IgD-negative memory B cell (primary cell): ENCODE data around the gene KCNS1. TPM values are rescaled to one million over a fixed set of nuclear protein-coding genes. Genes with fewer than 3 reads are reported as not detected.

Experiments used
- H3K27ac Mint-ChIP-seq, 3 donors: one replicate each; pipeline ENCODE4 v1.8.0; 2020 to 2022; ENCODE audit warnings: mild to moderate bottlenecking in 3 of 3, mixed read lengths in 3 of 3, moderate library complexity in 1 of 3
- H3K27me3 Mint-ChIP-seq: one replicate; pipeline ENCODE4 v1.8.0; 2021; ENCODE audit warnings: mixed read lengths
- H3K36me3 Mint-ChIP-seq: one replicate; pipeline ENCODE4 v1.8.0; 2020; ENCODE audit warnings: mild to moderate bottlenecking, mixed read lengths
- H3K4me1 Mint-ChIP-seq, 3 donors: one replicate each; pipeline ENCODE4 v1.8.0; 2020 to 2022; ENCODE audit warnings: mixed read lengths in 3 of 3, mild to moderate bottlenecking in 1 of 3
- H3K4me3 Mint-ChIP-seq, 4 donors: one replicate each; pipeline ENCODE4 v1.8.0; 2020 to 2022; ENCODE audit warnings: mild to moderate bottlenecking in 4 of 4, mixed read lengths in 4 of 4, moderate library complexity in 3 of 4
- H3K9me3 Mint-ChIP-seq, 3 donors: one replicate each; pipeline ENCODE4 v1.8.0; 2020 to 2021; ENCODE audit warnings: mixed read lengths in 3 of 3, mild to moderate bottlenecking in 1 of 3
- polyA plus RNA-seq: library from polyadenylated mRNA; unstranded; fragments of 300-500 nt; fragmentation: Illumina TruSeq; gene quantifications from one replicate; pipeline ENCODE4 v1.2.3, GENCODE V29; 2021

KCNS1 gene
- polyA plus RNA-seq, 1 donor from 2014 or later, result not detected

DNA sequence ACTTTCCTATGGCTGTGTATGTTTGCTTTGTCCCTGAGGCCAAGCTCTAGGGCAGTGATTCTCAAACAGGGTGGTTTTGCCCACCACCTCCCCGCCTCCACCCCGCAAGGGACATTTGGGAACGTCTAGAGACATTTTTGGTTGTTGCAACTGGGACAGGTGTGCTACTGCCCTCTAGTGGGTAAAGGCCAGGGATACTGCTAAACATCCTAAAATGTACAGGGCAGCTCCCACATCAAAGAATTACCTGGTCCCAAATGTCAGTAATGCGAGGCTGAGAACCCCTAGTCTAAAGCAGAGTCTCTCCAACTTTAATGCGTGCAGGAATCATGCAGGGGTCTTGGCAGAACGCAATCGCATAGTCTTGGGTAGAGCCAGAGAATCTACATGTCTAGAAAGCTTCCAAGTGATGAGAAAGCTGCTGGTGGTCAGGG, 5.1 kb downstream of the KCNS1 start:
- Mint-ChIP-seq H3K27ac (peak overlapping the region in 1 of 3 donors; percentile 2), H3K27me3 (peaks cover 30% of the 10 kb centered on the region), H3K36me3 (no peaks in the 10 kb centered on the region), H3K4me3 (no peak overlapping the region), H3K4me1 (peaks cover 5% of the 10 kb centered on the region in 3 donors), H3K9me3 (no peaks in the 10 kb centered on the region)

- peak overlapping the region in 2 of 3 donors; percentile 2 to 64 for H3K27ac Mint-ChIP-seq
- peaks cover 4 to 5% (median 5%) of the 10 kb centered on the region in 3 donors for H3K4me1 Mint-ChIP-seq
- peaks cover 24% of the 10 kb centered on the region for H3K27me3 Mint-ChIP-seq
- H3K9me3 Mint-ChIP-seq, result no peaks in the 10 kb centered on the region
- H3K36me3 Mint-ChIP-seq, result no peaks in the 10 kb centered on the region
- no peak overlapping the region for H3K4me3 Mint-ChIP-seq
Measured at GRCh38 chr20:45094864-45095574, 5.9 kb downstream of the KCNS1 start.

DNA sequence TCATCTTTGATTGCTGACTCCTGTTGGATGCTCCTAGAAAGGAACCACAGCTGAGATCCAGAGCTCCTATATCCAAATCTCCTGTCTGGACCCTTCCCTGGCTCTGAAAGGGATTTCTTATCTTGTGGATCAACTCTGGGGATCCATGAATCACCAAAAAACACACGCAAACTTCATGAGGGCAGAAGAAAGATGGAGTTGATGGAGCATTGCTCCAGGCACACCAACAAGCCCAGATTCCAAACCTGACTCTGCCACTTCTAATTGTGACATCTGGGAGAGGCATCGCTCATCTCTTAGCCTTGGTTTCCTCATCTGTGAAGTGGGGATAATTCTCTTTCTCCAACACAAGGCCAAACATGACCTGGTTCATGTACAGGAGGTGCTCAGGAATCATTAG, 6.7 kb downstream of the KCNS1 start:
- Mint-ChIP-seq H3K27me3 (peaks cover 16% of the 10 kb centered on the region), H3K4me1 (peaks cover 4 to 5% (median 5%) of the 10 kb centered on the region in 3 donors), H3K4me3 (no peak overlapping the region), H3K9me3 (no peaks in the 10 kb centered on the region), H3K27ac (peak overlapping the region in 2 of 3 donors; percentile 4 to 64), H3K36me3 (no peaks in the 10 kb centered on the region)

- no peak overlapping the region for H3K4me3 Mint-ChIP-seq
- peaks cover 0 to 5% (median 5%) of the 10 kb centered on the region in 3 donors for H3K4me1 Mint-ChIP-seq
- H3K9me3 Mint-ChIP-seq, result no peaks in the 10 kb centered on the region
- H3K36me3 Mint-ChIP-seq, result no peaks in the 10 kb centered on the region
- peaks cover 8% of the 10 kb centered on the region for H3K27me3 Mint-ChIP-seq
- no peak overlapping the region for H3K27ac Mint-ChIP-seq
Measured at GRCh38 chr20:45092898-45093297, 8.0 kb downstream of the KCNS1 start.

DNA sequence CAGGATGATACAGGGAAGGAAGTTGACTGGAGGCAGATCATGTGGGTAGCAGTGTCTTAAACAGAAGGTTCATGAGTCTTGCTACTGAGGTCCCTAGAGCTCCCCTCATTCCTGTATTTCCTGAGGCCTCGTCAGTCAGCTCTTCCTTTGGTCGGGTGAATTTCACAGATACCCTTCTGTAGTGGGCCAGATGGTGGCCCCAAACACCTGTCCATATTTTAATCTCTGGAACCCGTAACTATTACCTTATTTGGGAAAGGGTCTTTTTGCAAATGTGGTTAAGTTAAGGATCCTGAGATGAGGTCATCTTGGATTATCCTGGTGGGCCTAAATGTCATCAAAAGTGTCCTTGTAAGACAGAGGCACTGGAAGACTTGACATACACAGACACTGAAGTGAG, 9.6 kb downstream of the KCNS1 start:
- H3K27ac Mint-ChIP-seq, result peak overlapping the region in 1 of 3 donors; percentile 56
- no peaks in the 10 kb centered on the region for H3K27me3 Mint-ChIP-seq
- peaks cover 3% of the 10 kb centered on the region for H3K36me3 Mint-ChIP-seq
- peaks cover 2 to 18% (median 8%) of the 10 kb centered on the region in 3 donors for H3K4me1 Mint-ChIP-seq
- no peaks in the 10 kb centered on the region for H3K9me3 Mint-ChIP-seq
- H3K4me3 Mint-ChIP-seq, result no peak overlapping the region

- Mint-ChIP-seq H3K9me3 (no peaks in the 10 kb centered on the region), H3K4me1 (peaks cover 3 to 20% (median 9%) of the 10 kb centered on the region in 3 donors), H3K4me3 (no peak overlapping the region), H3K27ac (no peak overlapping the region), H3K27me3 (no peaks in the 10 kb centered on the region), H3K36me3 (peaks cover 3% of the 10 kb centered on the region)
Measured at GRCh38 chr20:45090481-45090880, 10.4 kb downstream of the KCNS1 start.

GRCh38 chr20:45088247-45088646, 12.7 kb downstream of the KCNS1 start:
- no peak overlapping the region for H3K4me3 Mint-ChIP-seq
- H3K36me3 Mint-ChIP-seq, result peaks cover 3% of the 10 kb centered on the region
- no peaks in the 10 kb centered on the region for H3K9me3 Mint-ChIP-seq
- H3K27me3 Mint-ChIP-seq, result no peaks in the 10 kb centered on the region
- H3K27ac Mint-ChIP-seq, result no peak overlapping the region
- H3K4me1 Mint-ChIP-seq, result peaks cover 6 to 23% (median 15%) of the 10 kb centered on the region in 3 donors

DNA sequence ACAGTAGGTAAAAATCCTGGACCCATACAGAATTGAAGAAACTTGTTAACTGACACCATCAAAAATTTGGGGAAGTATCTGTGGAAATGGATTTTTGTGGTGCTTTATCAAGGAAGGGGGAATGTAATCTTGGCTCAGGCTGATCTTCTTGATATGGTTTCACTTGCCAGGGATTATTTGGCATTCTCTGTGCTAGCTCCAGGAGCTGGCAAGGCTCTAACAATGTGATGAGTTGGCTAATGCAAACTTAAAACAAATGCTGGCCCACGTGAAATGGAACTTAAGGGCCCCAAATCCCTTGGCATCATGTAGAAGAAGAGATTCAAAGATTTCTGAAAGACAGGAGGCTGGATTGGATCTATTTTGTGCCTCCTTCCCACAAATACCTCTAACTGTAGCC, 13.1 kb downstream of the KCNS1 start:
- H3K27ac Mint-ChIP-seq, result peak overlapping the region in 1 of 3 donors; percentile 8
- peaks cover 6 to 23% (median 15%) of the 10 kb centered on the region in 3 donors for H3K4me1 Mint-ChIP-seq
- no peak overlapping the region for H3K4me3 Mint-ChIP-seq
- H3K9me3 Mint-ChIP-seq, result peaks cover 0 to 3% (median 0%) of the 10 kb centered on the region in 3 donors
- peaks cover 3% of the 10 kb centered on the region for H3K36me3 Mint-ChIP-seq
- H3K27me3 Mint-ChIP-seq, result no peaks in the 10 kb centered on the region

GRCh38 chr20:45087097-45087790, 13.7 kb downstream of the KCNS1 start:
- H3K36me3 Mint-ChIP-seq, result peaks cover 3% of the 10 kb centered on the region
- H3K4me1 Mint-ChIP-seq, result peaks cover 6 to 23% (median 15%) of the 10 kb centered on the region in 3 donors
- H3K4me3 Mint-ChIP-seq, result no peak overlapping the region
- no peaks in the 10 kb centered on the region for H3K27me3 Mint-ChIP-seq
- H3K9me3 Mint-ChIP-seq, result peaks cover 0 to 4% (median 0%) of the 10 kb centered on the region in 3 donors
- H3K27ac Mint-ChIP-seq, result no peak overlapping the region

DNA sequence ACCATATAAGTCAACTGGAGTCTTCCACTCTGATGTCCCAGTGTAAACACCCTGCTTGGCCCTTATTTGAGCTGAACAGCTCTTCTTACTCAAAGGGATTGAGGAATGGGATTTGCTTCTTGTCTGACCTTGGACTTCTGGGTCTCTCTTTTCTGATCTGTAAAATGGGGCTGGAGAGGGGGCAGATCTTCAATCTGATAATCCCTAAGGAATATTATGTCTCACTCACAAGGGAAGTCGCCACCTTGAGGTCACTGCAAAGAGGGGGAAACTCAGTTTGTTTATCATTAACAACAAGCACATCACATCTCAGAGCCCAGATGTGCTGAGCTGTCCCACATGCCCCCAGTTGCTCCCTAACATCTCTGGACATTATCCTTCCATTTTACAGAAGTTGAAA, 15.1 kb downstream of the KCNS1 start:
- Mint-ChIP-seq H3K36me3 (peaks cover 7% of the 10 kb centered on the region), H3K4me1 (peaks cover 6 to 28% (median 15%) of the 10 kb centered on the region in 3 donors), H3K27me3 (no peaks in the 10 kb centered on the region), H3K9me3 (peaks cover under 1 to 9% (median 6%) of the 10 kb centered on the region in 3 donors), H3K27ac (peak overlapping the region in 2 of 3 donors; percentile 22 to 40), H3K4me3 (no peak overlapping the region)

- Mint-ChIP-seq H3K36me3 (peaks cover 12% of the 10 kb centered on the region), H3K4me1 (peaks cover 6 to 28% (median 15%) of the 10 kb centered on the region in 3 donors), H3K27me3 (no peaks in the 10 kb centered on the region), H3K27ac (peak overlapping the region in 2 of 3 donors; percentile 22 to 84), H3K4me3 (no peak overlapping the region), H3K9me3 (peaks cover 2 to 9% (median 6%) of the 10 kb centered on the region in 3 donors)
Measured at GRCh38 chr20:45085289-45085688, 15.6 kb downstream of the KCNS1 start.

DNA sequence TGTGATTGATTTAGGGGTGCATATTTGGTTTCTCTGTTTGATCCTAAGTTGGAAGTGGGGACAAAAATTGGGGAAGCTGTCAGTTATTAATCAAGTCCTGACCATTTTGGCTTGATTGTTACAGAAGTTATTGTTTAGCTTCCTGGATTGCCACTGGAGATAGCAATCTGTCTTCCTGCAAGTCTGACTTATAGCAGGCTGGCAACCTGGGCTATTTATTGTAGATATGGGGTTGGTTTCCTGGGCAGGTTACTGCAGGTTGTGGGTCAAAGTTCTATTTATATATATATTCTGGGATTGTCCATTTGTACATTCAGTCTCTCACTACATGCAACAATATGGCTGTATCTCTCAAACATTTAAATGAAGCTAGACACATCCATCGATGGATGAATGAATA, 17.8 kb downstream of the KCNS1 start:
- H3K4me3 Mint-ChIP-seq, result no peak overlapping the region

DNA sequence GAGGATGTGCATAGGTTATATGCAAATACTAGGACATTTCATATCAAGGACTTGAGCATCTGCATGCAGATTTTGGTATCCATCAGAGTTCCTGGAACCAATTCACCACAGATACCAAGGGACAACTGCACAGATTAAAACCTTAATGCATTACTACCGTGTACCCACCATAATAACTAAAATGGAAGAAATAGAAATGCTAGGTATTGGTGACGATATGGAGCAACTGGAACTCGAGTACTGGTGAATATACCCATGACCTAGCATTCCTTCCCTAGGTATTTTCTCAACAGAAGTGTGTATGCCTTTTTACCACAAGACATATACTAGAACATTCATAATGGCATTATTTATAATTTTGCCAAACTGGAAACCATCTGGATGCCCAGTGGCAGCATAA, 18.5 kb downstream of the KCNS1 start:
- Mint-ChIP-seq H3K27me3 (no peaks in the 10 kb centered on the region), H3K4me3 (no peak overlapping the region), H3K36me3 (peaks cover 16% of the 10 kb centered on the region), H3K9me3 (peaks cover 2 to 9% (median 6%) of the 10 kb centered on the region in 3 donors), H3K4me1 (peaks cover 6 to 24% (median 11%) of the 10 kb centered on the region in 3 donors), H3K27ac (no peak overlapping the region)

More for the DNA sequence above, 17.8 kb downstream of the KCNS1 start:
- peaks cover 2 to 9% (median 6%) of the 10 kb centered on the region in 3 donors for H3K9me3 Mint-ChIP-seq
- H3K27ac Mint-ChIP-seq, result no peak overlapping the region
- H3K4me1 Mint-ChIP-seq, result peaks cover 6 to 28% (median 15%) of the 10 kb centered on the region in 3 donors
- H3K27me3 Mint-ChIP-seq, result no peaks in the 10 kb centered on the region
- peaks cover 16% of the 10 kb centered on the region for H3K36me3 Mint-ChIP-seq

DNA sequence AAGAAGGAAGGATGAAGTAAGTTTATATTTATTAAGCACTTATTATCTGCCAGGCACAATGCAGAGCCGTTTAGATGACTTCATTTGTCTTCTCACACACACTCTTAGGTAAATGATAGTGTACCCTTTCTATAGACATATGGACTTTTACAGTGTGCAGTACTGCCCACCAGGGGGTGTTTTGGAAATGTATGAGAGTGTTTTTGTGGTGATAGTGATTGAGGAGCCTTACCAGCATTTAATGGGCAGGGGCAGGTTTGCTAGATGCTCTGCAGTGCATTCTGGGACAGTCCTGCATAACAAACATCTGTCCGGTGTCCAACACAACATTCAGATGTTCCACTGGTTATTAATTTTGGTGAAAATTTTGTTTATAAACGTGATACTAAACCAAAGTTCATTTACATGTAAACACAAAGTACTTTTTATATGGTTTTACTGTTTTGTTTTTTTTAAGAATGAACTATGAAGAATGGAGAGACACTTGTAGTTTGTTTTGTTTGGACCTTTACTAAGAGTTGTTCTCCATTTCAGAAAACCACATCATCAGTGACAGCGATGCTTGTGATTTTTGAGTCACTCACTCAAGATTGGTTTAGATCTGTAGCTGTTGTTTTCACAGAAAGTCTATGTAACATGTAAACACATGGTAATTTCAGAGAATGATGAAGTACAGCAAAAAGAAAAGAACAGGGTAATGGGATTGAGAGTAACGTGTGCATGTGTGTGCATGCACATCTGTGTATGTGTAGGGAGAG, 19.9 kb downstream of the KCNS1 start:
- Mint-ChIP-seq H3K4me3 (no peak overlapping the region), H3K9me3 (peaks cover 2 to 9% (median 6%) of the 10 kb centered on the region in 3 donors), H3K4me1 (peaks cover 4 to 11% (median 10%) of the 10 kb centered on the region in 3 donors), H3K27me3 (no peaks in the 10 kb centered on the region), H3K27ac (peak overlapping the region in 1 of 3 donors; percentile 54), H3K36me3 (peaks cover 14% of the 10 kb centered on the region)

DNA sequence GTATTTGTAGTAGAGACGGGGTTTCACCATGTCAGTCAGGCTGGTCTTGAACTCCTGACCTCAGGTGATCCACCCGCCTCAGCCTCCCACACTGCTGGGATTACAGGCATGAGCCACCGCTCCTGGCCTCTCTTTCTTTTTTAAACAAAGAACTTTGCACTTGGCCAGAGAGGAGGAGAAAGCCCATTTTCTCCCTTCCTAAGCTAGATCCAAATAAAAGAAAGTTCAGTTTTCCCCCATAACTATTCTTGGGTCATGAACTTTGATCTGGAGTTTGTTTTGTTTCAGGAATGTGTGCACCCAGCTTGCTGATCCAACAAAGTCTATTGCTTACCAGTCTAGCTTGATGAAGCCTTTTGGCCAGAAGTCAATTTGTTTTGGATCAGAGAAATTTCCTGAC, 23.4 kb downstream of the KCNS1 start:
- Mint-ChIP-seq H3K27me3 (no peaks in the 10 kb centered on the region), H3K27ac (no peak overlapping the region), H3K4me1 (peaks cover 0 to 10% (median 4%) of the 10 kb centered on the region in 3 donors), H3K4me3 (no peak overlapping the region), H3K36me3 (peaks cover 16% of the 10 kb centered on the region), H3K9me3 (peaks cover 2 to 6% (median 5%) of the 10 kb centered on the region in 3 donors)
